ENCODE results near the gene NHLRC1.

Gene NHLRC1

DNA sequence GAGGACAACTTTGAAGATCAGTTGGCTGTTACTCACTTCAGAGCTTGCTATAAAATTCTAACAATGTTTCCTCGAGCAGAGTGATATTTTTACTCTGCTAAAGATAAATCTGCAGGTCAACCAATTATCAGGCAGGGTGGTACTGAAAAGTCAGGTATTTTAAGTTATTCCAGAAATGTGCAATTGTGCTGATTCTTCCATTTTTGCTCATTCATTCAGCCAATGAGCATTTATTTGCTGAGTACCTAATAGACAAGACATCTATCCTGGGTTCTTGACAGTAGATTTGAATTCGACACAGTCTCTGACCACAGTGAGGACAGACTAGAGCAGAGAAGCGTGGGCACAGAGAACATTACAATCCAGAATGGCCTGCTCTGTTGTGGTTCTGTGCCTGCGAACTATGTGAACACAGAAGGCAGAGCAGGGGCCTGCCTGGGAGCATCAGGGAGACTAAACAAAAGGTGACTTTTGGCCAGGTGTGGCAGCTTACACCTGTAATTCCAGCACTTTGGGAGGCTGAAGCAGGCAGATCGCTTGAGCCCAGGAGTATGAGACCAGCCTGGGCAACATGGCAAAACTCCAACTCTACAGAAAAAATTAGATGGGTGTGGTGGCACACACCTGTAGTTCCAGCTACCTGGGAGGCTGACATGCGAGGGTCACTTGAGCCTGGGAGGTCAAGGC is 17.6 kb upstream of the NHLRC1 start:
- DNase-seq (ENCODE audit: low spot score): no peak

DNA sequence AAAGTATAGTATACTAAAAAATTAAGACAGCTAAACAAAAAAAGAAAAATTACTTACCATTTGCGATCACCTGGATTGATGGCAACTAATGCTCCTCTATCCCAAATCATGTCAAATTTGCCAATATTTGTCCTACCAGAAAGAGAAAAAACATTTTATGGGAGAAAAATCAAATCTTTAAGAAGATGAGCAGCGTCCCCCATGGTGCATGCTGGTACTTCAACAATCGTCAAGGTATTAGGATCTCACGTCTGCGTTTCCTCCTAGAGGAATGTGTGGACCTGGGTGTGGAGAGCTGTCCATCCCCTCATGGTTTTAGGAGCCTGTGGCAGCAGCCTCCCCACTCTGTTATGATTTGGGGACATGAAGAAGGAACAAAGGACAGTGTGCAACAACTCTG is 16.4 kb upstream of the NHLRC1 start:
- no peak for DNase-seq (ENCODE audit: low spot score)

DNA sequence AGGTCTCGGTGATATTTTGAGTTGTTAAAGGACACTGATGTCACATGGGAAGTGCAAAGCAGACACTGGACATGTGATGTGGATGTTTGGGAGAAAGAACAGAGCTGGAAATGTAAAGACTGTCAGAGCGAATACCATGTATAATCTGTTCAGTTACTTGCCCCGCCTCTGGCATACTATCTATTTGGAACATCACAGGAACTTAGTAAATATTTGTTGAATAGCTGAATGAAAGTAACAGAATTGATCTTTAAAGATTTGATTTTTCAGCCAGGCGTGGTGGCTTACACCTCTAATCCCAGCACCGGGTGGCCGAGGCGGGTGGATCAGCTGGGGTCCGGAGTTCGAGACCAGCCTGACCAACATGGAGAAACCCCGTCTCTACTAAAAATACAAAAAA is 13.8 kb upstream of the NHLRC1 start:
- no peak for DNase-seq (ENCODE audit: low spot score)

DNA sequence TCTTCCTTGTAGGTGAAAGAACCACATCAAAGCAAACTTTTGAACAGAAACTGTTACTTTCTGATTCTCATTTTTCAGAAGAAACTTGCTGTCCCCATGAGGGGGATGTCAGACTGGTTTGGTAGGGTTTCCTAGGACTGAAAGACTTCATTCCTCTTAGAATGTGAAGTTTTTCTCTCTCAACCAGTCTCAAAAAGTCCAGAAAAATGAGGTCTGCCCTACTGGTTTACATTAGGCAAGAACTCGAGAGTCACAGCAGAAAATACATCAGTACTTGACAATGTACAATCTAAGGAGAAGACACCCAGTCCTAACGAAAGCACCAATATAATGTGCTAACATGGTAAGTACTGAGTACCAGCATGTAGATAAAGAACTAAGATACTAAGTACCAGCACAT is 12.7 kb upstream of the NHLRC1 start:
- DNase-seq (ENCODE audit: low spot score): no peak

DNA sequence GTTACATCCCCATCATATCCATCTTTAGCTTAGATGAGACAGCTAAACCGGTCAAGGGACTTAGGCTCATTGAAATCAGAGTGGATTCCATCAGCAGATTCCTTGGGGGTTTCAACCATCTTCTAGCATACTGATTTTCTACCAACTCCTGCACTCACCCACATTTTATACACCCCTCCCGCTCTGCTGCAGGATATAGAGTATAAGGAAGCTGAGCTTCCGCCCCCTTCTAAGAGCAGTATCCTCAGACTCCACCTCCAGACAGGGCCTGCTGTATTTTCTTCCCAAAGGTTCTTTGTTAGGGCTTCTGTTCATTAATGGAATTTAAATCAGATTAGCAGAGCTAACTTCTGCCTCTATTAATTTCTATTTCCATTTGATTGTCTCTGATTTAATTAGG is 9.9 kb upstream of the NHLRC1 start:
- no peak for DNase-seq (ENCODE audit: low spot score)

DNA sequence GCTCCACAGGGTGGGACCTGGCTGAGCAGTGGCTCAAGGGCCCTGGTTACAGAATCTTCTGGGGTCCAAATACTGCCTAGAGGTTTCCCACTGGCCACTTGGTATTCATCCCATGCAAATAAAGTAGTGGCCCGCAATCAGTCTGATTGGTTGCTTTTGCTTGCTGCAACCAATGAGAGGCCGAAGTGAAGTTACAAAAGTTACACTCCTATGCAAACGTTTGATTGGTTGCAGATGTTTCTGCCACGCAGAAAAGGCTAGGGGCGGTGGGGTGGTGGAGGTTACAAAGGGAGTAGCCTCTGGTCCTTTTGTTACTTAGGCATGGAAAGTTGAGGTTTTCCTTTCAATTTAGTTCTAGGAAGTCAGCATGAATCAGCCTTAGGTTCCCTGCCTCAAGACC is 3.6 kb upstream of the NHLRC1 start:
- no peak for DNase-seq (ENCODE audit: low spot score)

DNA sequence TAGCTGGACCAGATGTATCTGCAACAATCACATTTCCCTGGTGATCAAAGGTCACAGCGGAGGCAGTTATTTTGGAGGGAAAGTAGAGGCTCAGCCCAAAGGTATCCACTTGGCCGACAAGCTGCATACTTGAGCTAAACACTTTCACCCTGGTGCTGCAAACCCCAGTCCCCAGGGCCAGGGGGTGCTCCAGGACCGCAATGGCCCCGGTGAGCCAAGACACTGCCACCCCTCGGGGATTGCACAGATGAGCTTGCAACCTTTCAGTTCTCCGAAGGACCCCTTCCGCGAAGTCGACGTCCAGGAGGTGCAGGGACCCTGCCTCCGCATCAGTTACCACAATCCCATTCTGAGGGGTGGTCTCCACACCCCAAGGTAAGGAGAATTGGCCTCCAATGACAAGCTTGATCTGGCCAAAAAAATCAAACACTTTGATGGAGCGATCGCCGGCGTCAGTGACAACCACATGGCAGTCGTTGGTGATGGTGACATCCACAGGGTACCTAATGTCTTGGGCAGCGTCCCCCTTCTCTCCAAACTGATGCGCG is 823 bp downstream of the NHLRC1 start:
- DNase-seq (ENCODE audit: low spot score): no peak

DNA sequence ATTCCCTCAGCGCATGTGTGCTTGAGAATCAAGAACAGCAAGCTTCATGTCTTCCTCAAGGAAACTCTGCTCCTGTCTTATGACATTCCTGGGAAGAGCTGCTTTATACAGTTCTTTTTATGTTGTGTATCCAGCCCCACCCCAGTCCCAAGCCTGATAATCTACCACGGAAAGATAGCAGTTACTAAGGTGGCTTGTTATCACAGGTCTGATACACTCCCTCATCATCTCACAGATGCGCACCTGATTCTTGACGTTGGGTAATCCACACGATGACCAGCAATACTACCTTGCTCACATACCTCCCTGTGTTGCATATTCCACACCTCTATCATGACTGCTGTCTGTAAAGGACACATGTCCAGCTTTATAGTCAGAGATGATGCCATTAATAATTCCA is 3.2 kb downstream of the NHLRC1 start:
- DNase-seq (ENCODE audit: low spot score): no peak

DNA sequence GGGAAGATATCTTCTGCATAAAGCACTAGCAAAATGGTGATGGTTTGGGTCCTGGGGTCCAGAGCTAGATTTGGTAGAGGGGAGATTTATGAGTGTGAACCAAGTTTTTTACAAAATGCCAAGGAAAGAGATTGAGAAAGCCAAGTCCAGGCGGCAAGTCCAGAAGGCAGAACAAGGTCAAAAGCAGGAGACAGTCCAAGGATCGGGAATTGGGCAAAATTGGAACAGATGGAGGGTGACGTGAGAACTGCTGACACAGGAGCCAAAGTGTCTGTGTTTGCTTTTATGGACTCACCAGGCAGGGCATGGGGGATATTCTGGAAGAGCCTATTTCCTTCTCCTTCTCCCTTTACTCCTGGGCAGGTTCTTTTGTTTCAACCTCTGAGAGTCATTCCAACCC is 4.1 kb downstream of the NHLRC1 start:
- DNase-seq (ENCODE audit: low spot score): no peak

DNA sequence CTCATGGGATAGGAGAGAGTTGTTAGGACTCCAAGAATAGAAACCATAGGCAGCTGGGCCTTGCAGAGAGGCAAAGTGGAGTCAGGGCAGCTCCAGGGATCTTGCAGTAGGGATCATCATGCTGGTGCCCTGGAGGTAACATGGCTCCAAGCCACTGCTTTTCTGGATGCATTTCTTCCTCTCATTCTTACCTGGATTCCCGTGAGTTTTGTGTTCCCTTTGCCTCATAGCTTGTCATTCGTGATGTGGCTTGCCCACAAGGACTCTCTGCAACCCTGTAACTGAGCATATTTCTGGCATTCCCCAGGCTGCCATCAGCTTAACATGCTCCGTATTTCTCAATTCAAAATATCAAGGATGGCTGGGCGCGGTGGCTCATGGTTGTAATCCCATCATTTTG is 5.3 kb downstream of the NHLRC1 start:
- DNase-seq (ENCODE audit: low spot score): no peak

DNA sequence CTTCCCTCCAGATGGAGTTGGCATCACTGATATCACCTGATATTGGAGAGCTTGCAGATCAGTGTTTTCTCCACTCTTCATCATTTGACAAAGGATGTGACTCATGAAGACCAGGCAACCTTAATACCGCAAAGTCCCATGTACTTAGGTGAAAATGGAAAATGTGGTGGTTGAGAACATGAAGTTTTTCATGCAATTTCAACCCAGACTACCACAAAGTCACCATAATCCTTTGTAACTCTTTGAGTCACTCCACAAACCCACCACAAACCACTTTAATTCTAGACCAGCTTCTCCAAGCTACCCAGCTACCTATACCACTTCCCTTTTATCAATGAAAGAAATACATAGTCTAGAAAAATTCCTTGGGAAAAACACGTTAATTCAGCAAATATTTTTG is 7.1 kb downstream of the NHLRC1 start:
- DNase-seq (ENCODE audit: low spot score): no peak

DNA sequence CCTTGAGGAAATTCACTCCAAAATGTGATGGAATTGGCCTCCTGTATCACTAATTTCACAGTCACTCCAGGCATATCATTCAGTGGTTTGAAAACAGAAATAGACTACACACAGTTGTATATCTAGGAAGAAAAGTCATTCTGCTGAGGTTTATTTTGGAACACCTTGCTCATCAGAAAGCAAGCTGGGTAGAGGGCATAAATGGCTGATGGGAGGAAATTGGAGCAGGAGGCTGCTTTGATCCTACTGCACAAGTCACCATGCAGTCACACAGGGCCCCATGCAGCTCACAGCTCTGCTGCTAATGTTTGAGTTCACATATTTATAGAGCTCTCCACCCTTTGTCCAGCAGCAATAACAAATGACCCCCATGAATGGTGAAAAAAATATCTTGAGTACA is 12.3 kb downstream of the NHLRC1 start:
- no peak for DNase-seq (ENCODE audit: low spot score)

DNA sequence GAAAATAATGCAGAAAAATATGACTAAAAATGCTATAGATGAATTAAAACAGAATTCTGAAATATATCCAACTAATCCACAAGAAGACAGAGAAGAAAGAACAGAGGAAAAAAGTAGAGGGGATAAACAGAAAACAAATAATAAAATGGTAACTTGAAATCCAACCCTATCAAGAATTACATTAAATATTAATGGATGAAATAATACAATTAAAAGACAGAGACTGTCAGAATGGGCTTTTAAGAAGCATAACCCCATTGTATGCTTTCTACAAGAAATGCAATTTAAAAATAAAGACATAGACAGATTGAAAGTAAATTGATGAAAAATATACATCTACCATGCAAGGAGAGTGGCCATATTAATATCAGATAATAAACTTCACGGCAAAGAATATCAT is 15.4 kb downstream of the NHLRC1 start:
- DNase-seq (ENCODE audit: low spot score): no peak

DNA sequence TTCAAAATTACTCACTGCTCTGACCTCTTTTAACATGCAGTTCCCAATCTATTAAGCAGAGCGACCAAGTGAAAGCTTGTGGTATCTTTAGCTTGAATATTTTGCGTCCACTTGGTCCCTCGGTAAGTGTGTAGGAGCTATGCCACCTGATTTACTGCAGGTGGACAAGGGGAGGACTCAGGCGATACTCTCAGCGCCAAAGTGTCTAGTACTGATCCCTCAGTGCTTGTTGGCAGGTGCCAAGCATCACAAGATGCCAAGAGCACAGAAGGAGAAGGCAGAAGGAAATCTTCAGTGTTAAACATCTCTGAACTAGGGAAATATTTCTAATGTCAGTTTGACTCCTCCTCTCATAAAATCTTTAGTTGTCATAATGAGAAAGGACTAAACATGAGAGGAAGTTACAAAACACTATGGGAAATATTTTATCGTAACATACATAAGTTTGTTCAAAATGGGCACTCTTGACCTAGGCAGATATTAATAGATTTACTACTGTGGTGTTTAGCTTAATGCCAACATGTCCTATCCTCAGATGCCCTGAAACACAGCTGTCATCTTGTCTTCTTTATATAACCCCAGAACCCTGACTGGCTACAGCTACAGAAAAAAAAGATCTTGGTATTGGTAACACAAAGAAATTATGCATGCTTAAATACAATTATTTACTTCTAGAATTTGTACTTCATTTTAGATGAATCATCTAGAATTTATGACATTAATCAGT is 19.5 kb downstream of the NHLRC1 start:
- DNase-seq (ENCODE audit: low spot score): no peak

DNA sequence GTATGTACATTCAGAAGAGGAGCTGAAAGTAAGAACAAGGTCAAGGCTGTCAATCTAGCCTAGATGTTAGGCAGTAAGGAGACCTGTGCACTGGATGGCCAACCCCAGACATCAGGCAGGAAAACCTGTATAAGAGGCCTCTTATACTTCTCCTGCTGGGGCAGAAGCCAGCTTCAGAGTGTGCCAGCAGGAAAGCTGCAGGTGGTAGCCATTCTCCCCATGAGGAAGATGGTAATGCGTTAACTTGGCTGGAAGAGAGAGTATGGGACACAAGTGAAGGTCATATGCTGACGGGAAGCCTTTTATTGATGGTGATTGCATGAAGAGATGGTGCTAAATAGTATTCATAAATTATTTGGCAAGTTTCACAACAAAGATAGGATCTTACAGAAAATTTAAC is 20.6 kb downstream of the NHLRC1 start:
- DNase-seq (ENCODE audit: low spot score): no peak

DNA sequence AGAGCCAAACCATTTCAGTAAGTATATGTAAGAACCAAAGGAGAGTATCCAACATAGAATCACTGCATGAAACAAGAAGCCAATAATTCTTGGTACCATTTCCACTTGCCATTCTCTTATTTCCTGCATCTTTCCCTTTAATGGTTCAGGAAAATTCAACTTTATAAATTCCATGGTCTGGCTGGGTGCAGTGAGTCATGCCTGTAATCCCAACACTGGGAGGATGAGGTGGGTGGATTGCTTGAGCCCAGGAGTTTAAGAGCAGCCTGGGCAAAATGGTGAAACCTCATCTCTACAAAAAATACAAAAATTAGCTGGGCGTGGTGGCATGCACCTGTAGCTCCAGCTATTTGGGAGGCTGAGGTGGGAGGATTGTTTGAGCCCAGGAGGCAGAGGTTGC is 21.2 kb downstream of the NHLRC1 start:
- no peak for DNase-seq (ENCODE audit: low spot score)

DNA sequence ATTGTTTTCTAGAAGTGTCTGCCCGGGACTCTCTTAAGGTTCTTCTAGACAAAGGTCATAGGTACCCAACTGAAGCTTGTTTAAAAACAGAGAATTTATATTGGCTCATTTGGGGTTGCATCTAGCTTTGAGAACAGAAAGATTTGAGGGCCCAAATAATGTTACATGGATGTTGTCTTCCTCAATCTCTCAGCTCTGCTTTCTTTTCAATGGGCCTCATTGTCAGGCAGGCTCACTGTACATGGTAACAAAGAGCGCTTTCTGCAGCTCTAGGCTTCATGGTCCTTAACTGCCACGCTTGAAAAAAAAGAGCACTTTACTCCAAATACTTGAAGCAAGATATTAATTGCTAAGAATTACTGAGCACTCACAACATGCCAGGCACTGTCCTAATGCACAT is 22.2 kb downstream of the NHLRC1 start:
- DNase-seq (ENCODE audit: low spot score): peak; percentile 93

DNA sequence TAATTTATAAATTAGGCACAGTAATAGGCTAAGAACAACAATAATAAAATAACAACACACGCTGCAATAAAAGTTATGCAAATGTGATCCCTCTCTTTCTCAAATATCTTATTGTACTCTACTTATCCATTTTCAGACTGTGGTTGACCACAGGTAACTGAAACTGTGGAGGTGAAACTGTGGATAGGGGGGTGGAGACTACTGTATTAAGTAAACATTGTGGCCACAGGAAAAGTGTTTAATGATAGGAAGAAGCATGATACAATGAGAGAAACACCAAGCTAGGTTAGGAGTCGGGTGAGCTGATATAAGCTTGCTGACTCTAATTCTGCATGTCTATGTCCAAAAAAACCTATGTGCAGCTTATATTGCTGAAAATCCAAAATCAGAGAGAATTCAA is 23.0 kb downstream of the NHLRC1 start:
- DNase-seq (ENCODE audit: low spot score): no peak

DNA sequence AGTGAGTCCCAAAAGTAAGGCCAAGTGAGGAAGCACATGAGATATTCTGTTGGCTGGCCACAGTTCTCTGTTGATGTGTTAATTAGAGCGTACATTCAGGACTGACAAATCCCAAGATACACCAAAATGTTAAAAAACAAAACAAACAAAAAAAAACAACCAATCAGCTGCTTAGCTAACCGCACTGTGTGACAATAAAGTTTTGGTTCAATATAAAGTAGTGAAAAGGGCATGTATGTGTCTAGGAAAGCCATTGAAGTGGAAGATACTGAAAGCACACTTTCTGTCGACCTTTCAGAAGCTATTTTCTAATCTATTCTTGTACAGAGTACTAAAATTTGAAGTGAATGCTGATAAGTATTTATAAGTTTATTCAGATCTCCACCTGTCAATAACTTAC is 26.1 kb downstream of the NHLRC1 start:
- no peak for DNase-seq (ENCODE audit: low spot score)

DNA sequence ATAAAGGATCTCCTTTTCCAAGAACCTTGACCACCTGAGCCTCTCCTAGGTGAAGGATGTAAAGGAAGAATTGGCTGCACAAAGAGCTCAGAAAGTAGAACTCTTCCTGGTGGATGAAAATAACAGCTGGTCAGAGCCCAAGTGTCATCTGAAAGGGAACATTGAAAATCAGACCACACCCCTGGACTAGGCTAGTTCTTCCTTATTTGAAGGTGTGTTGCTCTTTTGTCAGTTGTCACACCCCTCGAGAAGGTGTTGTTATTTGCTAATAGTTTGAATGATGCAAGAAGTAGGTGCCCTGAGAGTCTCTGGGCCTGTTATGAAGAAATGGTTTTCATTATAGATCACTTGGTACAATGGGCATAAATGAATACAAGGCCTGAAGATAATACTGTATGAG is 31.1 kb downstream of the NHLRC1 start:
- no peak for DNase-seq (ENCODE audit: low spot score)

DNA sequence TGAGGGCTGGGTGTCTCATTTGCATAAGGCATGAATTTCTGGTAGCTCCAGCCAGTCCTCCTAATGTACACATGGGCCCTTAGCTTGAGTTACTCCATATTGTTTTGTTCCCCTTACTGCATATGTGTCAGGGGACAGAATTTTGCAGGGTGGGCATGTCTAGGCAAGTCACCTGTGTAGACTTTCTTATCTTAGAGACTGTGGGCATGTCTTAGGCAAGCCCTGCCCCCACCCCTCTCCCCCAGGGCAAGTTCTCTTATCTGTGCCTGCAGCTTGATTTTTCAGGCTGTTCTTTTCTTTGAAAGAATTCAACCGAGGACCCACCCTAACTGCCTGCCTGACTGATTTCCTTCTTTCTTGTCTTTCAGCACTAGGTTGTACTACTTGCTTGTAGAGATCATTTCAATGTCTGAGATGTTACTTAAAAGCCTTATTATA is 32.1 kb downstream of the NHLRC1 start:
- no peak for DNase-seq (ENCODE audit: low spot score)

DNA sequence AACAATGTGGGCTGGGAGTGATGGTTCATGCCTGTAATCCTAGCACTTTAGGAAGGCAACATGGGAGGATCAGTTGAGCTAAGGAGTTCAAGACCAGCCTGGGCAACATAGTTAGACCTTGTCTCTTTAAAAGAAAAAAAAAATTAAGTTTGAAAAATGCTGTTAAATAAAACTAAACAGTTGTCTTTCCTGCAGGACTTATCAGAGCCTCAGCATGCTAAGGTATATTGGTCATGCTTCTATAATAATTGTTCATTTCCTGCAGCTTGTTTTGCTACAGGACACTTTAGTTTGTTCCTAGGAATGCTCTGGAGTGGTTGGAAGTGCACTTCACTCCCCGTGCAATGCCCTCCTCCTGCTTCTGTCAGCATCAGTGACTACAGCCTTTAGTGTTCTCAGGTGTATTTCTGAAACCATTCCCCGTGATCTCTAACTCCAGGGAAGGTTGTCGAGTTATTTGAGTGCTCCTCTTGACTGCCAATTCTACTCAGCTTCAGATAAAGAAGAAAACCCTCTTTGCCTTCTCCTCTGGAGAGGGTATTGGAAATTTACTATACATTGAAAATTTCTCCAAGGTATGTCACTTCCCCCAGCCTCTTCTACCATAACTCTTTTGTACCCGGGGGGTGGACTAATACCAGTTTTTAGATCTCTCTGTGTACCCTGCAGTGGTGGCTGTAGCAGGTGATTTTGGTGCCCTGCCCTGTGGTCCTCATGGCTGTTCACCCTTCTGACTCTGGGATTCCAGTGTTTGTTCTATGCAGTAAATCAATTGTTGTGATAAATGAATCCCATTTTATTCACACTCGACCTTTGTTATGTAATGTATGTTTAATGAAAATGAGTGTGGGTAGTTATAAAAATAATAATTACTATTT is 33.8 kb downstream of the NHLRC1 start:
- no peak for DNase-seq (ENCODE audit: low spot score)
